HEK293T (cell line): Measurements from ENCODE around the gene GFER.

ENCODE experiments used
- CTCF ChIA-PET: fragments of 350-600 bp; formaldehyde crosslinking; extraction: SDS; loops from one replicate; lab custom pipeline; 2021; ENCODE audit warnings: antibody characterized with exemption, inconsistent platforms; lab: Yijun Ruan, JAX
- POLR2A ChIA-PET: fragments of 350-600 bp; formaldehyde crosslinking; extraction: SDS; loops from one replicate; lab custom pipeline; 2020; ENCODE audit warnings: antibody characterized with exemption, inconsistent platforms; lab: Yijun Ruan, JAX
- DNase-seq: peaks from one replicate; pipeline ENCODE4 v3.0.0; 2012; ENCODE audit warnings: mixed read lengths; ENCODE audit errors: extremely low spot score
- ARNT ChIP-seq: fragments of 450-650 bp; IDR thresholded peaks from 2 replicates; pipeline ENCODE4 v1.6.1; 2017; ENCODE audit warnings: mild to moderate bottlenecking
- BHLHE40 ChIP-seq: fragments of 450-650 bp; IDR thresholded peaks from 2 replicates; pipeline ENCODE4 v1.6.1; 2016; ENCODE audit warnings: mild to moderate bottlenecking, moderate library complexity, borderline replicate concordance
- CTBP1 ChIP-seq: fragments of 450-650 bp; IDR thresholded peaks from 2 replicates; pipeline ENCODE4 v1.6.1; 2016; ENCODE audit warnings: borderline replicate concordance
- ELF4 ChIP-seq: fragments of 450-650 bp; IDR thresholded peaks from 2 replicates; pipeline ENCODE4 v1.6.1; 2017; ENCODE audit warnings: antibody characterized with exemption
- FOXA1 ChIP-seq: fragments of 450-650 bp; IDR thresholded peaks from 2 replicates; pipeline ENCODE4 v1.6.1; 2016; ENCODE audit warnings: mild to moderate bottlenecking
- FOXK2 ChIP-seq: fragments of 450-650 bp; IDR thresholded peaks from 2 replicates; pipeline ENCODE4 v1.6.1; 2016; ENCODE audit warnings: mild to moderate bottlenecking
- FOXM1 ChIP-seq: fragments of 450-650 bp; IDR thresholded peaks from 2 replicates; pipeline ENCODE4 v1.6.1; 2017; ENCODE audit warnings: mild to moderate bottlenecking, borderline replicate concordance
- HDGF ChIP-seq: fragments of 450-650 bp; IDR thresholded peaks from 2 replicates; pipeline ENCODE4 v1.6.1; 2017; ENCODE audit warnings: antibody characterized with exemption, borderline replicate concordance
- L3MBTL2 ChIP-seq: fragments of 450-650 bp; conservative IDR thresholded peaks from 2 replicates; pipeline ENCODE4 v1.6.1; 2016; ENCODE audit warnings: mild to moderate bottlenecking
- LEF1 ChIP-seq: fragments of 450-650 bp; IDR thresholded peaks from 2 replicates; pipeline ENCODE4 v1.6.1; 2017; ENCODE audit warnings: mild to moderate bottlenecking, borderline replicate concordance
- NFRKB ChIP-seq: fragments of 450-650 bp; IDR thresholded peaks from 2 replicates; pipeline ENCODE4 v1.6.1; 2016; ENCODE audit warnings: mild to moderate bottlenecking, moderate library complexity
- SP1 ChIP-seq: fragments of 450-650 bp; IDR thresholded peaks from 2 replicates; pipeline ENCODE4 v1.6.1; 2017
- SUZ12 ChIP-seq: fragments of 450-650 bp; IDR thresholded peaks from 2 replicates; pipeline ENCODE4 v1.6.1; 2016; ENCODE audit warnings: mild to moderate bottlenecking
- TARDBP ChIP-seq: fragments of 450-650 bp; IDR thresholded peaks from 2 replicates; pipeline ENCODE4 v1.6.1; 2016
- ZNF384 ChIP-seq: fragments of 450-650 bp; IDR thresholded peaks from 2 replicates; pipeline ENCODE4 v1.6.1; 2016
- TF ChIP-seq, protein P1 (sequence below): fragments of 450-650 bp; IDR thresholded peaks from 2 replicates; pipeline ENCODE4 v1.6.1; 2016

GFER gene

DNA sequence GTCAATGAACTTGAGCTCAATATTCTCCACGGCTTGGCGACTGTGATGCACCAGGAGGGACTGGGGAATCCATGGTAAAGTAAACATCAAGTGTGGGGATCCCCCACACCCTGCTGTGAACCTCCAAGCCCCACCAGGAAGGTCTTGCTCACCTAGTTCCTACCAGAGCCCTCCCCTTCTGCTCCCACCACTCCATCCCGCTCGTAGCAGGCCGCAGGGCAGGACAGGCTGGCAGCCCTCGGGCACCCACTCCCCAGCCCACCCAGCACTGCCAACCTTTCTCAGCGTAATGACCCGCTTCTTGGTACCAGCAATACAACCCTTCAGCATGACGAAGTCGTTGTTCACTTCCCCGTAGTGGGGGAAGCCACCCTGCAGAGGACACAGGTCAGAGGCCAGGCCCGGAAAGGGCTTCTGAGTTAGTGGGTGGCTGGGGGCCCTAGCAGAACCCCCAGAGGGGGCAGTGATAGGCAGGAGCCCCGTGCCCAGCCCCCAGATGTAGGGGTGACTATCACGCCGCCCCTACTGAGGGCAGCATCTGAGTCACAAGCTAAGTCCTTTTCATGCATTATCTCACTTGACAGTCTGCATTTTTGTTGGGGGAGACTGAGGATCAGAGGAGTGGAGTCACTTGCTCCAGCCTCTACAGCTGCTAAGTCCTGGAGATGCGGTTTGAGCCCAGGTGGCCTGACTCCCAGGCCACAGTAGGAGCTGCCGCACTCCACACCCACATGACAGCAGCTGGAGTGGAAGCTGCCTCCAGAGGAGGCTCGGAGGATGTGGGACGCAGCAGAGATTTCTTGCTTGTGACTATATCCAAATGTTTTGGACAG is 38.2 kb upstream of the GFER start:
- DNase-seq, result no peak
- ChIA-PET CTCF (interaction anchor here (1.0 to 1.5 kb wide), 5 partner anchors 12 to 22 kb away, joined by 3 to 5 read pairs (median 4); partner anchors contain the start of gene NDUFB10), POLR2A (interaction anchor here (0.6 to 3.5 kb wide), 5 partner anchors 10 to 26 kb away, joined by 3 to 31 read pairs (median 3); partner anchors contain the start of genes RPS2 and TBL3)
- TF ChIP-seq TARDBP, result no peak
- TF ChIP-seq CTBP1, result no peak
- TF ChIP-seq LEF1, result no peak
- no peak for TF ChIP-seq SUZ12
- TF ChIP-seq NFRKB, result no peak

DNA sequence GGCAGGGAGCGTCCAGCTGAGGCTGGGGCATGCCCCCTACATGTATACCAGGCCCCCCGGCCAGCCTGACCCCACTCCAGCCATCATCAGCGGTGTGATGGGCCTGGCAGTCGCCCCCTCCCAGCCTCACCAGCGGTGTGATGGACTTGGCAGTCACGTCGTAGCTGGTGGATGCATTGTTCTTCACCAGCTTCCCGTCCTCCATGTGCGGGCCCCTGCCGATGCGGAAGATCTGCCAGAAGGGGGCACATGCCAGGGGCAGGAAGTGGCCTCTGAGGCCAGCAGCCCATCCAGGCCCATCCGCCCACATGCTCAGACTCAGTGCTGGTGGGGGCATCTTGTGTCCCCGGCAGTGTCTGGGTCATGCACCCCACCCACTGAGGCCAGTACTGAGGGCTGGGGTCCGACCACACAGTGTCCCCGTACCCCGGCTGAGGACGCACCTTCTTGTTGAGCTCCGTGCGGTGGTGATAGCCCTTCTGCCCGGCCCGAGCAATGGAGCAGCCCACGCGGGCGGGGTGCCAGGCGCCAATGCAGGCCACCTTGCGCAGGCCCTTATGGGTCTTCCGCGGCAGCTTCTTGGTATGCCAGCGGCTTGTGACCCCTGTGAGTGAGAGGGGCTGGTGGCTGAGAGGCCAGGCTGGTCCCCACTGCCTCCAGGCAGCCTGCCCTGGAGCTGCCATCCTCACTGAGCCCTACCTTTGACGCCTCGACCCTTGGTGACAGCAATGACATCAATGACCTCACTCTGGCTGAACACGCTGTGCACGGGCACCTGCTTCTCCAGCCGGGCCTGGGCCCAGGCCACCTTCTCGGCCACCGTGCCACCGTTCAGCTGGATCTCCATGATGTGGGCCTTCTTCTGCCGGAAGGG is 37.3 kb upstream of the GFER start:
- TF ChIP-seq CTBP1 (no peak), TARDBP (no peak), FOXA1 (no peak), HDGF (no peak), BHLHE40 (no peak), NFRKB (no peak), LEF1 (no peak), ARNT (no peak), SP1 (no peak)
- DNase-seq, result no peak
- POLR2A ChIA-PET, result interaction anchor here (0.8 to 3.5 kb wide), 3 partner anchors 11 to 18 kb away, joined by 3 to 31 read pairs (median 11); partner anchors contain the start of gene RPS2
- CTCF ChIA-PET, result interaction anchor here (1.0 to 1.5 kb wide), 4 partner anchors 11 to 23 kb away, joined by 3 to 5 read pairs (median 4); partner anchors contain the start of gene NDUFB10

DNA sequence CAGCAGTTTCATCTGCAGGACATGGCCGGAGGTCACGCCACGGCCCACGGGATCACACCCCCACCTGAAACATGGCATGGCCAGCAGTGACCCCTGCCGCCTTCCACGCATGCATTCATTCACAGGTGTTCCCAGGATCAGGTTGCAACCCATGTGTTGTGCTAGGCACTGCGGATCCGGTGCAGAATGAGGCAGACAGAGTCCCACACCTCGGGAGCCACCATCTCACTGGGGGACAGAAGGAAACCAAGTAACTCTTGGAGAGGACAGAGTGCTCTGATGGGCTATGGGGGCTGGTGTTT is 36.7 kb upstream of the GFER start:
- POLR2A ChIA-PET, result interaction anchor here (0.8 to 3.5 kb wide), 2 partner anchors 10 to 18 kb away, joined by 3 to 31 read pairs; partner anchors contain the start of gene RPS2
- DNase-seq, result no peak

DNA sequence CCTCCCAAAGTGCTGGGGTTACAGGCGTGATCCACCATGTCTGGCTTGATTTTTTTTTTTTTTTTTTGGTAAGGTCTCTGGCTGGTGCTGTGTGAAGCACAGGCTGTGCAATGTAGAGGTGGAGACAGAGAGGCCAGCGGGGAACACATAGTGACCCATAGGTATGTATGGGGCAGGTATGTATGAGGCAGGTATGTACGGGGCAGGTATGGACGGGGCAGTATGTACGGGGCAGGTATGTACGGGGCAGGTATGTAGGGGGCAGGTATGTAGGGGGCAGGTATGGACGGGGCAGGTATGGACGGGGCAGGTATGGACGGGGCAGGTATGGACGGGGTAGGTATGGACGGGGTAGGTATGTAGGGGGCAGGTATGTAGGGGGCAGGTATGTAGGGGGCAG is 34.5 kb upstream of the GFER start:
- TF ChIP-seq ZNF384, result no peak
- TF ChIP-seq ELF4, result no peak
- TF ChIP-seq SP1, result no peak
- no peak for TF ChIP-seq HDGF
- no peak for TF ChIP-seq CTBP1
- TF ChIP-seq FOXK2, result no peak
- no peak for TF ChIP-seq ARNT
- no peak for DNase-seq
- CTCF ChIA-PET, result interaction anchor here (0.5 to 5.9 kb wide), 3 partner anchors 8 to 175 kb away, joined by 3 to 36 read pairs (median 4); no protein-coding TSS in a partner anchor
- POLR2A ChIA-PET, result interaction anchor here (3.7 kb wide), 1 partner anchor 15 kb away, joined by 41 read pairs; the partner anchor contains the start of gene RPS2

More for the DNA sequence above, 36.7 kb upstream of the GFER start:
- TF ChIP-seq FOXM1 (no peak), ARNT (no peak), LEF1 (no peak), FOXK2 (no peak), ELF4 (no peak), FOXA1 (no peak), TARDBP (no peak), SP1 (no peak), ZNF384 (no peak), SUZ12 (no peak), BHLHE40 (no peak), NFRKB (no peak), L3MBTL2 (no peak), CTBP1 (no peak), HDGF (no peak)
- TF ChIP-seq, protein P1, sequence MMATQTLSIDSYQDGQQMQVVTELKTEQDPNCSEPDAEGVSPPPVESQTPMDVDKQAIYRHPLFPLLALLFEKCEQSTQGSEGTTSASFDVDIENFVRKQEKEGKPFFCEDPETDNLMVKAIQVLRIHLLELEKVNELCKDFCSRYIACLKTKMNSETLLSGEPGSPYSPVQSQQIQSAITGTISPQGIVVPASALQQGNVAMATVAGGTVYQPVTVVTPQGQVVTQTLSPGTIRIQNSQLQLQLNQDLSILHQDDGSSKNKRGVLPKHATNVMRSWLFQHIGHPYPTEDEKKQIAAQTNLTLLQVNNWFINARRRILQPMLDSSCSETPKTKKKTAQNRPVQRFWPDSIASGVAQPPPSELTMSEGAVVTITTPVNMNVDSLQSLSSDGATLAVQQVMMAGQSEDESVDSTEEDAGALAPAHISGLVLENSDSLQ, result no peak
- CTCF ChIA-PET, result interaction anchor here (1.4 to 1.5 kb wide), 2 partner anchors 10 to 12 kb away, joined by 3 to 4 read pairs; partner anchors contain the start of gene NDUFB10

DNA sequence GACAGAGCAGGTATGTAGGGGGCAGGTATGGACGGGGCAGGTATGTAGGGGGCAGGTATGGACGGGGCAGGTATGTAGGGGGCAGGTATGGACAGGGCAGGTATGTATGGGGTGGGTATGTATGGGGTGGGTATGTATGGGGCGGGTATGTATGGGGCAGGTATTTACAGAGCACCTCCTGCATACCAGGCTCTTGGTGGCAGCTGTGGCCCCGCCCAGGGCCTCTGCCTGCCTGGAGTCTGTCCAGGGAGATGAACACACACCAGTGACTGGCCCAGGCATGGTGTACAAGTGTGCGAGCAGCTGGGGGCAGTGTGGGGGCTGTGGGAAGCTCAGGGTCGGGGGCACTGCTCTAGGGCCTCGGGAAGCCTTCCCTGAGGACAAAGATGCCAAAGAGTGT is 33.9 kb upstream of the GFER start:
- DNase-seq, result no peak
- POLR2A ChIA-PET, result interaction anchor here (1.0 to 3.7 kb wide), 2 partner anchors 9 to 14 kb away, joined by 5 to 41 read pairs; partner anchors contain the start of gene RPS2
- no peak for TF ChIP-seq SP1
- TF ChIP-seq SUZ12, result no peak
- TF ChIP-seq FOXM1, result no peak
- TF ChIP-seq LEF1, result no peak
- no peak for TF ChIP-seq ELF4
- no peak for TF ChIP-seq BHLHE40
- TF ChIP-seq ZNF384, result no peak
- no peak for TF ChIP-seq FOXK2
- no peak for TF ChIP-seq FOXA1
- TF ChIP-seq CTBP1, result no peak
- TF ChIP-seq, protein P1, result no peak
- no peak for TF ChIP-seq TARDBP
- TF ChIP-seq HDGF, result no peak
- TF ChIP-seq NFRKB, result no peak
- TF ChIP-seq ARNT, result no peak
- TF ChIP-seq L3MBTL2, result no peak
- CTCF ChIA-PET, result interaction anchor here (0.5 to 5.9 kb wide), 3 partner anchors 9 to 27 kb away, joined by 3 to 36 read pairs (median 4); no protein-coding TSS in a partner anchor
